Measurements from ENCODE around the gene CEP68.
"Not testable (repeated sequence)": the region's sequence is repeated elsewhere in the genome, so short reads cannot be mapped to it uniquely, and the experiment has no call there.

The CEP68 gene

DNA sequence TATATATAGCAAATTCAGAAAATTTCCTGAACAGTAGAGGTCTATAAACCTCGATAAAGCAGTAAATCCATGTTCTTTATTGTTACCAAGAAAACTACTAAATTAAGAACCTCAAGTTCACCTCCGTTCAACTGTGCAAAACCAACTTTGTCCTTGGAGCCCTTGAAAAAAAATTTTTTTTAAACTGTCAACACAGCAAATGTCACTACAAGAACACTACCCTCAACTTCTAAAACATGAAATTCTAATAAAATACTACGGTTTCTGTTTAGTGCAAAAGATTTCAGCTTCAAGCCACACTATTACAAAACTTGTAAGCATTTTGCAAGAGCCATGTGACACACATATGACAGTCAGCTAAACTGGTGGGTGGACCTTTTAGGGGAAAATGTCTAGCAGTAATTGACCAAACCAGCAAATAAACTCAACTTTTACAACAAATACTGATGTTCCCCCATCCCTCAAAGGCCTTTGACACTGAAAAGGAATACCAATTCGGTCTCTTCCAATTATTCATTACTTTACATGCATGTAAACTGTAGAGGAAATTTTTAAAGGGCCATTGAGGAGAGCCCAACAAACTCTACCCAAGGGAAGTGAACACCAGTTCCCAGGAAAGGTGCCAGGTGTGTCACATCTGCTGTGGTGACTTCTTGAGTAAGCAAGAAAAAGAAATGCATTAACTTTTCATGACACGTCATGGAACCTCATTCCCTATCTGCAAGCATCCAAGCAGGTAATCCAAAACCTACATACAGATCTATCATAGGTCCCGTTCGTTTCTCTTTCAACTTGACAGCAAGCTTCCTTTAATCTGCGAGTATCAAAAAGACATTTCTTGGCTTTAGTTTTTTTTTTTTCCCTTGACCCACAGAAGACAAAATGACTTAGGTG lies 72.3 kb downstream of the CEP68 start:
- no peak for DNase-seq (ENCODE audit: low read depth in 2 of 2)

- peak; percentile 15 to 19 for DNase-seq (ENCODE audit: low read depth in 2 of 2)
Observed at GRCh38 chr2:65129286-65129825, 73.1 kb downstream of the CEP68 start.

DNA sequence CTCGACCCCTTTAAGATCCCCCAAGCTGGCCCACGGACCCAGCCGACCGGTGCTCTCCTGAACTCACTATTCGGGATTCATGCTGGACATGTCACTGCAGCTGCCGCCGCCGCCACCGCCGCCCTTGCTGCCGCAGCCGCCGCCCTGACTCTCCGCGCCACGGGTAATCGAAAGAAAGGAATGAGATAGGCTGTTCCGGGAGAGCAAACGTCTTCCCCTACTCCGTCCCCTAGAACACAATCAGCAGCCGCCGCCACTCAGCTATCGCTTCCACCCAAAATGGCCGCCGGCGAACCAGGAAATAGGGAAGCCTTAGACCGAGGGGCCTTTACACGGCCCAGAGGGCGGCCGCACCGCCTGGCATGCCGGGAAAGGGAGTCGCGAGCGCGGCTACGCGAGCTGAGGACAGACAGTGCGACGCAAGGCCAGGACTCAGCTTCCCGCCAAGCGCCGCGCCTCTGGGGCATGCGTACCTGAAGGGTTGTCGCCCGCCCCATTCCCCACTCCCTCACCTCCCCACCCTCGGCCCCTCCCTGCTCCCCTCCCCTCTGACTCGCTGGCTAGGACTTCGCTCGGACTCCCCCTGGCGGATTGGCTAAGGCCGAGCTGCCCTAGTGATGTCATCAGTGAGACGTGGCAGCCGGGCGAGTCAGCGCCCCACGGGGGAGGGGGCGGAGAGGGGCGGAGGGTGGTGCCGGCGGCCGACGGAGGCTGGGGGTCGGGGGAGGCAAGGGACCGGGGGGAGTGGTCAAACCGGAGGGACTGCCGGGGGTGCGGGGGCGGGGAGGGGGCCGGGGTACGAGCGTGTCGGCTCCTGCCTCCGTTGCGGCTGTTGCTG lies 73.8 kb downstream of the CEP68 start, which contains the start of gene RAB1A:
Gene RAB1A (minus strand): TSS at position 281 of the 838 bp plus-strand sequence. CDS start 191 bp downstream, at position 90.
- peak; percentile 97 to 99 for DNase-seq (ENCODE audit: low read depth in 2 of 2)

DNA sequence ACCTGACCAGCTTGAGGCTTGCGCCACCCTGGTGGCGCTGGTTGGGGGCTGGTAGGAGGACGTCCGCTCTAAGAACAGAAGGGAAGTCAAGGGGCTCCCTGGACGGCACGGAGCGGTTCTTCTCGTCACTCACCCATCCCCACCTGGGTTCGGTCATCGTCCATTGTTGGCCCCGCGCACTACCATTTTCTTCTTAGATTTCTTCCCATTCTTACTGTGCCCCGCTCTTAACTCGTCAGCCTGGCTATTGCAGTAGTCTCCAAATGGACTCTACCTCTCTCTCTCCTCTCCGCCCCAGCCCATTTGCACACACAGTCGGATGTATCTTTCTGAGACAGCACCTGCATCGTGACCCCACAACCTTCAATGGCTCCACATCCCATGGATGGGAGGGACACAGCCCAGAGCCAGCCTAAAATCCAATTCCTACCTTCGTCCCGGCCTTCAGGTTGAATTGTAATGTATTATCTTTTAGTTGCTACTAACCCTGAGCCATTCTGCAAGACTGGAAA lies 74.5 kb downstream of the CEP68 start:
- DNase-seq (ENCODE audit: low read depth in 2 of 2) = peak in 1 of 2 donors; percentile 19

- not testable (repeated sequence) for DNase-seq (ENCODE audit: low read depth in 2 of 2)
Observed at GRCh38 chr2:65132930-65133329, 76.7 kb downstream of the CEP68 start.

GRCh38 chr2:65133626-65134025 lies 77.4 kb downstream of the CEP68 start:
- DNase-seq (ENCODE audit: low read depth in 2 of 2) = no peak

DNA sequence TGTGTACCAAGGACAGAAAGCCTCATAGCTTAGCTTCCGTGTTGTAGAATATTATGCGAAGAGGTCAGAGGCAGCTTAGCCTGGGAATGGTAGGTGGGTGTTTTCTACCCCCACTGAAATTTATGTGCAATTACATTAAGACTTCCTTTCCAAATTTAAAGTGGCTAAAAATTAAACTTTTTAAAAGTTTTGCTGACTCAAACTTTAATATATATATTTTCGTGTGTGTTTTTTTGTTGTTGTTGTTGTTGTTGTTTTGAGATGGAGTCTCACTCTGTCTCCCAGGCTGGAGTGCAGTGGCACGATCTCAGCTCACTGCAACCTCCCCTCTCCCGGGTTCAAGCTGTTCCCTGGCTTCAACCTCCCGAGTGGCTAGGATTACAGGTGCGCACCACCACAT lies 77.9 kb downstream of the CEP68 start:
- DNase-seq (ENCODE audit: low read depth in 2 of 2) = no peak

DNA sequence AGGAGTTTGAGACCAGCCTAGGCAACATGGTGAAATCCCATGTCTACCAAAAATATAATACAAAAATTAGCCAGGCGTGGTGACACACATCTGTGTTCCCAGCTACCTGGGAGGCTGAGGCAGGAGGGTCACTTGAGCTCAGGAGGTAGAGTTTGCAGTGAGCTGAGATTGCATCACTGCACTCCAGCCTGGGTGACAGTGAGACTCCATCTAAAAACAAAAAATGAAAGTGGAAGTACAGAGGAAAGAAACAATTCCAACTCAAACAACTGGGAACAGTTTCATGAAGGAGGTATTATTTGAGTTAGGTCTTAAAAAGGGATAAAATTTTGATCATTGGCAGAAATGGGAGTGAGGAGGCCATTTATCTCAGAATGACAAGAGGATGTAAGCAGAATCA lies 80.0 kb downstream of the CEP68 start:
- DNase-seq (ENCODE audit: low read depth in 2 of 2) = no peak
